Heart left ventricle (tissue), 13 donors: ENCODE measurements around the gene SPDYE4.

Experiments
- POLR2A ChIP-seq, 2 donors: fragments of 450-650 bp; IDR thresholded peaks; one replicate each; pipeline ENCODE4 v1.6.1; 2017; ENCODE audit warnings: antibody characterized with exemption in 2 of 2, mild to moderate bottlenecking in 2 of 2, moderate library complexity in 2 of 2
- TF ChIP-seq, protein P1 (sequence below), 12 donors: fragments of 200-600 bp; sonication (generic) in 4 of 12; IDR thresholded peaks; one replicate each; pipeline versions ENCODE4 v1.5.0 to v1.8.0; 2018 to 2022; ENCODE audit warnings: antibody characterized with exemption in 12 of 12, mild to moderate bottlenecking in 5 of 12
- donor health status: ischemic (EF 13 %, LVEDD 7.1; RV severe dilation, severe dysfunction).
- donor health status: DM: no; HTN: yes; CAD: no.
- donor health status: DM: no; HTN: no; CAD: no.
- donor health status: ischemic (EF 25% LVEDD 6.9; RV normal size, moderate dysfunction).
- donor health status: ischemic (EF 25% LVEDD 5.7; RV mildly dilated, moderate dysfunction).
- donor health status: ischemic (EF 35%, LVEDD 5.7; RV mildly dilated, moderate dysfunction).
- donor health status: nonischemic (EF 11% LVEDD 7.7; RV severe dilation, severe dysfunction).
- donor health status: DM: yes; HTN: yes; CAD: no.
- donor health status: PGD.
- donor health status: ischemic (EF 29% LVEDD 5.4; RV normal size, mild dysfunction).
- donor health status: nonischemic (EF 23%, LVEDD 6.1; RV moderate dilation, normal function).

GRCh38 chr17:8797621-8798175 lies 39.4 kb upstream of the SPDYE4 start:
- TF ChIP-seq, protein P1, sequence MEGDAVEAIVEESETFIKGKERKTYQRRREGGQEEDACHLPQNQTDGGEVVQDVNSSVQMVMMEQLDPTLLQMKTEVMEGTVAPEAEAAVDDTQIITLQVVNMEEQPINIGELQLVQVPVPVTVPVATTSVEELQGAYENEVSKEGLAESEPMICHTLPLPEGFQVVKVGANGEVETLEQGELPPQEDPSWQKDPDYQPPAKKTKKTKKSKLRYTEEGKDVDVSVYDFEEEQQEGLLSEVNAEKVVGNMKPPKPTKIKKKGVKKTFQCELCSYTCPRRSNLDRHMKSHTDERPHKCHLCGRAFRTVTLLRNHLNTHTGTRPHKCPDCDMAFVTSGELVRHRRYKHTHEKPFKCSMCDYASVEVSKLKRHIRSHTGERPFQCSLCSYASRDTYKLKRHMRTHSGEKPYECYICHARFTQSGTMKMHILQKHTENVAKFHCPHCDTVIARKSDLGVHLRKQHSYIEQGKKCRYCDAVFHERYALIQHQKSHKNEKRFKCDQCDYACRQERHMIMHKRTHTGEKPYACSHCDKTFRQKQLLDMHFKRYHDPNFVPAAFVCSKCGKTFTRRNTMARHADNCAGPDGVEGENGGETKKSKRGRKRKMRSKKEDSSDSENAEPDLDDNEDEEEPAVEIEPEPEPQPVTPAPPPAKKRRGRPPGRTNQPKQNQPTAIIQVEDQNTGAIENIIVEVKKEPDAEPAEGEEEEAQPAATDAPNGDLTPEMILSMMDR (IDR thresholded peaks at IDR 0.05), result no peak
- TF ChIP-seq POLR2A (IDR thresholded peaks at IDR 0.05), result no peak
